Activated CD4-positive, alpha-beta T cell treated with anti-CD3 and anti-CD28 coated beads, Interleukin-2, amount 10 ng/mL, durations not matched to agents 24 days and 14 days (primary cell): ENCODE measurements around the gene MACROD2. TPM values are rescaled to one million over a fixed set of nuclear protein-coding genes. Genes with fewer than 3 reads are reported as not detected.

ENCODE experiments used
- DNase-seq: peaks from one replicate; pipeline ENCODE4 v3.0.0; 2022
- H3K27ac Mint-ChIP-seq: one replicate; pipeline ENCODE4 v1.8.0; 2022; ENCODE audit warnings: mild to moderate bottlenecking, mixed read lengths
- H3K27me3 Mint-ChIP-seq: one replicate; pipeline ENCODE4 v1.8.0; 2022; ENCODE audit warnings: mixed read lengths
- H3K36me3 Mint-ChIP-seq: one replicate; pipeline ENCODE4 v1.8.0; 2022; ENCODE audit warnings: low read depth, mild to moderate bottlenecking, mixed read lengths
- H3K4me1 Mint-ChIP-seq: one replicate; pipeline ENCODE4 v1.8.0; 2021; ENCODE audit warnings: mixed read lengths
- H3K4me3 Mint-ChIP-seq: one replicate; pipeline ENCODE4 v1.8.0; 2022; ENCODE audit warnings: mild to moderate bottlenecking, moderate library complexity, mixed read lengths
- H3K9me3 Mint-ChIP-seq: one replicate; pipeline ENCODE4 v1.8.0; 2021; ENCODE audit warnings: mixed read lengths
- intact Hi-C: fragments of 100-400 bp; cut with micrococcal nuclease; formaldehyde crosslinking; loops from one replicate; pipeline ENCODE4 v1.15.1; 2023
- total RNA-seq: library from RNA; stranded (reverse); gene quantifications from 2 replicates; pipeline ENCODE4 v1.2.3, GENCODE V29; 2022

Gene MACROD2
- total RNA-seq, 1 donor from 2014 or later: not detected

DNA sequence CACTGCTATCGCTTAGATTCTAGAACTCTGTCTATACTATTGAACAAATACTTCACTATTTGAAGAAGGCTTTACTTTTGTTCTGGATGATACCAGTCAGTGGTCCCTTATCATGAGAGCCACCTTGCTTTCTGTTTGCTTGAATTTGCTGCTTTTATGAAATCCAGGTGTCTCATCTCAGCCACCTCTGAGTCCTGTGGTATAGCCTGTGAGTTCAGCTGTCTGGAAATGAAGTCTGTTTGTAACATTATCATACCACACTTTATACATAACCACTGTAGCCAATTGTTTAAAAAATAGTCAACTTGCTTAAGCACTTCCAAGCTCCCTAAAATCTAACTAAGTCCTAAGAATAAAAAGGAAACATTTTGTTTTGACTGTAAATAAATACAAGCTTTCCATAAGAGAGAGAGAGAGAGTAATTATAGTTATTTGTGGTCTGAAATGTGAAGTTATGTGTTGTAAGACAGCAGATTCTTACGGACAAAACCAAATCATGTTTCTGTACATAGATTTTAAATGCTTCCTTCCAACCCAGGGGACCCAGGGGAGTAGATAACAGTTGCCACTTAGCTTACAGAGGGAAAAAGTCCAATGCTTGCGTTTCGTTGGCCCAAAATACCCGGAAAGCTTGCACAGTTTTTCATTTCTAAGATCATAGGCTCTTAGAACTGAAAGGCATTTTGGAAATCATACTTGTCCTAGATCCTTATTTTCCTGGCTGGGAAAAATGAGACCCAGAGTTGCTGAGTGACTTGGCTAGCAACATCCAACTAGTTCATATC, 1449.9 kb downstream of the MACROD2 start:
- no peak overlapping the region for H3K4me3 Mint-ChIP-seq
- intact Hi-C loops: no loop called here

DNA sequence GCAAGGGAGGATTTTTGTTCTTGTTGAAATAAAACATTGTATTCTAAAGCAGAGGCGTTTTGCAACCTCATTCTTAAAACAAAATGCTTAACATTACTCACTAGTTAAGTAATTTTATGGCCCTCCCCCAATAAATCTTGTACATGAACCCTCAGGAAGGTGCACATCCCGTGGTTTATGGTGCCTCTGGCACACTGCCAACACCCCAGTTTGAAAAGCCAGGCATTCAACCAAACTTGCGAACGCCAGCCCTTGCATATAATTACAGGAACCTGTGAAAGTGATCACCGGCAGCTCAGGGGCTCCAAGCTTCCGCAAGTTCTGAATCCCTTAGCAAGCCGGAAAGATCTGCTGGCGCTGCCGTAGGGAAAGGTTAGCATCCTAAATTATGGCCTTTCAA, 1451.1 kb downstream of the MACROD2 start:
- Mint-ChIP-seq H3K4me1 (no peaks in the 10 kb centered on the region), H3K9me3 (no peaks in the 10 kb centered on the region), H3K27me3 (no peaks in the 10 kb centered on the region), H3K27ac (no peak overlapping the region), H3K36me3 (no peaks in the 10 kb centered on the region), H3K4me3 (no peak overlapping the region)
- intact Hi-C loops: no loop called here
- DNase-seq: no peak

More for the DNA sequence above, 1449.9 kb downstream of the MACROD2 start:
- Mint-ChIP-seq H3K9me3 (no peaks in the 10 kb centered on the region), H3K4me1 (no peaks in the 10 kb centered on the region), H3K27me3 (no peaks in the 10 kb centered on the region), H3K36me3 (no peaks in the 10 kb centered on the region), H3K27ac (no peak overlapping the region)
- no peak for DNase-seq

DNA sequence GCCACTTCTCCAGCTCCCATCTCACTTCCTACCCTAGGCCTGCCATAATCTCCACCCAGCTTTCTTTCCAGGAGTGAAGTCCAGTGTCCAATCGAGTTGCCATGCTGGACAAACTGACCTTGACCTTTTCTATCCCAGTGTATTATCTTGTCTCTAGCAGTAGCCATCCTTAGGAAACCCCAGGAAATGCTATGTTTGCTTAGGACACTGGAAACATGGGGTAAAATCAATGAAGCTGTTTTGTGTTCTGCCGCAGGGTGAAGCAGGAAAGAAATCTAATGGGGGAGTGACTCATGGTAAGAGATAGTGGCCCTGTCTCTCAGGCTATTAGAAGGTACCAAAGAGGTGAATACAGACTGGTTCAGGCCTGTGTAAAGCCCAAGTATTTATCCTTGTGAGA, 1452.2 kb downstream of the MACROD2 start:
- Mint-ChIP-seq H3K4me1 (no peaks in the 10 kb centered on the region), H3K4me3 (no peak overlapping the region), H3K9me3 (no peaks in the 10 kb centered on the region), H3K27me3 (no peaks in the 10 kb centered on the region), H3K27ac (no peak overlapping the region), H3K36me3 (no peaks in the 10 kb centered on the region)
- DNase-seq: no peak
- intact Hi-C loops: no loop called here

DNA sequence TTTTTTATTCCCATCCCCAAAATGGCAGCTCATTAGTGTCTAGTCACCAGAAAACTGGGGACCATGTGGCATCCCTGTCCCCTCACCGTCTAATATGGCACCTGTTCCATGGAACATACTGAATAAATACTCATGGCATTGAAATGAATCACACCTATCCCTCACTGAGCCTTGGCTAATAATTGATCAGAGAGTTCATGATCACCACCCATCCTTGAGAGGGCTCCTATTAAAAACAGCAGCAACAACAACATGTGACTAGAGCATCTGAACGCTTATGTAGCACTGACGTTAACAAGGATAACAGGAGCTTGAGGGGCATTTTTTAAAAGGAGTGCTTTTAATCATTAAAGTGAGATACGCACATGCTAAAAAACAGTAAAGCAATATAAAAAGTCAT, 1453.7 kb downstream of the MACROD2 start:
- Mint-ChIP-seq H3K4me1 (no peaks in the 10 kb centered on the region), H3K27ac (no peak overlapping the region), H3K9me3 (no peaks in the 10 kb centered on the region), H3K36me3 (no peaks in the 10 kb centered on the region), H3K4me3 (no peak overlapping the region), H3K27me3 (no peaks in the 10 kb centered on the region)
- intact Hi-C loops: no loop called here
- DNase-seq: no peak

DNA sequence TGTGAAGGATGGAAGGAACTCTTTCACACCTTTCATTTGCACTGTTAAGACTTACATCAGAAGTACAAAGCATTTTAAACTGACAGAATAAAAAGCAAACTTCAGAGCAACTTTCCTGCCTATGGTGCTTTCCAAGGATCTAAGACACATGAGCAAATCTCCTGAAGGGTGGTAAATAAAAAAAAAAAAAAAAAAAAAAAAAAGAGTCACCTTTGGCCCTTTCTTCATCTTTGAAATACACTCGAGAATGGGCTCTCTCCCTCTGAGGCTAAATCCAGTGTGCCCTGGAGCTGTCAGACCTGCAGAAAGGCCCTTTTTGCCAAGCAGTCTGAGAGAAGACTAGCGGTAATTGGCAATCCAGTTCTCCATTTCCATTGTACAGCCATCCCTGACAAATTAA, 1455.9 kb downstream of the MACROD2 start:
- H3K9me3 Mint-ChIP-seq: no peaks in the 10 kb centered on the region
- H3K27me3 Mint-ChIP-seq: no peaks in the 10 kb centered on the region
- intact Hi-C loops: no loop called here
- no peak overlapping the region for H3K27ac Mint-ChIP-seq
- no peaks in the 10 kb centered on the region for H3K4me1 Mint-ChIP-seq
- DNase-seq: no peak
- H3K4me3 Mint-ChIP-seq: no peak overlapping the region
- H3K36me3 Mint-ChIP-seq: no peaks in the 10 kb centered on the region

DNA sequence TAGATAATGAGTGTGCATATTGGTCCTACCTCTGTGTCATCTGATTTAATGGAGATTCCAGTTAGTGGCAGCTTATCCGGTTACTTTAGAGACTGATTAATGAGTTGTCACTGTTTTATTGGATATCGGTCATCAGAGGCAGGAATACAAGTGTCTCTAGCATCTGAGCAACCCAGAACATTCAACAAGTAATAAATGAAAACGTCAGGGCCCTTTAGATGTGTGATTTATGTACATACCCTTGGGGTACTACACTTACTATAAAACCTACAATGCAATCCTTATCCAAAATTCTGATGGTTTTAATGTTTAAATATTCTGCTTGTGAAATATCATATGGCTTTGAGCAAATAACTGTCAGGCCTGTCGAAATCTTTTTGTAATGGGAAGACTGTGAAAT, 1460.0 kb downstream of the MACROD2 start:
- Mint-ChIP-seq H3K4me3 (no peak overlapping the region), H3K9me3 (peaks cover 6% of the 10 kb centered on the region), H3K36me3 (no peaks in the 10 kb centered on the region), H3K4me1 (no peaks in the 10 kb centered on the region), H3K27ac (no peak overlapping the region), H3K27me3 (no peaks in the 10 kb centered on the region)
- DNase-seq: no peak
- intact Hi-C loops: no loop called here

DNA sequence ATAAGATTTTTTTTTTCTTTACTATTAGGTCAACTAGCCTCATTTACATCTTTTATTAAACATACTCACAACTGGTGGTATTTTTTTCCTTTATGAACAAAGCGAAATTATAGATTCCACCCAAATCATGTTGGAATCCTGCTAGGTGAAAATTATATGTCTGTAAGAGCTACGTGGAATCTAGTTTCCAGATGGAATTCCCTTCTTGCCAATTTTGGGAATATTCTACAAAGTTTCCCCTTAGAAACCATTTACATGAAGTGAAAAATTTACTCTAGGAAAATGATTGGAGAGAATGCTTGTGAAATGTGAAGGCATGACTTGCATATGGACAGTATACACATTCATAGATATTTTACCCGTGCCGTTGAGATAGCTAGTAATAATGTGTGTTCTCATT, 1466.6 kb downstream of the MACROD2 start:
- no peak overlapping the region for H3K27ac Mint-ChIP-seq

DNA sequence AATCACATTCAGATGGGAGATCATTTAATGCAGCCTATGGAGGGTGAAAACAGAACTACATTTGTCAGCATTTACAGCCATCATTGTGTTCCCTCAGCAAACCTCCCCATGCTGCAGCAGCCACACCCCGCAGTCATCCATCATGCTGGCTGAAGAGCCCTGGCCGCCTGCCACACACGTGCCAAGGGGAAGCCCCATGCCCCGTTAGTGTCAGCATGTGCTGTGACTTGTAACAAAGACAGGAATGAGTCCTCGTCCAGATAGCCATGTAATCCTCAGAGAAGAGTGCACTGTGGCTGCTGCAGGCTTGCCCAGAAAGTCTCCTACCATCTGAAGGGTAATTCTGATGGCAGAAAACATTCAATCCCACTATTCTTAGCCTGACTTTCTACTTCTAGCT, 1480.2 kb downstream of the MACROD2 start:
- intact Hi-C loops: no loop called here
- no peak overlapping the region for H3K27ac Mint-ChIP-seq
- peaks cover 3% of the 10 kb centered on the region for H3K9me3 Mint-ChIP-seq
- no peaks in the 10 kb centered on the region for H3K4me1 Mint-ChIP-seq
- H3K27me3 Mint-ChIP-seq: no peaks in the 10 kb centered on the region
- no peak for DNase-seq
- no peaks in the 10 kb centered on the region for H3K36me3 Mint-ChIP-seq
- H3K4me3 Mint-ChIP-seq: no peak overlapping the region

More for the DNA sequence above, 1466.6 kb downstream of the MACROD2 start:
- no peak for DNase-seq
- intact Hi-C loops: no loop called here
- no peaks in the 10 kb centered on the region for H3K27me3 Mint-ChIP-seq
- no peak overlapping the region for H3K4me3 Mint-ChIP-seq
- no peaks in the 10 kb centered on the region for H3K4me1 Mint-ChIP-seq
- peaks cover 6% of the 10 kb centered on the region for H3K9me3 Mint-ChIP-seq
- no peaks in the 10 kb centered on the region for H3K36me3 Mint-ChIP-seq

DNA sequence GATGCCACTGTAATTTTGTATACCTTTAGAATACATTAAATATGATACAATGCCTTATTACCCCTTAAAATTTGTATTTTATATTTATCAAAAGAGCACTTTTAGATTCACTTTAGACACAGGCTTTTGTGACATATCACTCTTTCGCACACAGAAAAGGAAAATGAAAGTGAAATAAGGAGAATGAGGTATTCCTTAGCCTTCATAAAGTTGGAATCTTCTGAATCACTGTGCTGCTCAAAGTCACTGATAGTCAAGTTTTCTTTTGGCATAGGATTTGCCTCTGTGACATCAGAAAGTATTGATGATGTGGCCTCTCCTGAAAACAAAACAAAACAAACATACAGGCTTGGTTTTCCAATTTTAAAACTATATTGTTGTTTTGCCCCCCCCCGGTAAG, 1480.9 kb downstream of the MACROD2 start:
- Mint-ChIP-seq H3K9me3 (peaks cover 3% of the 10 kb centered on the region), H3K27ac (no peak overlapping the region), H3K36me3 (no peaks in the 10 kb centered on the region), H3K4me3 (no peak overlapping the region), H3K27me3 (no peaks in the 10 kb centered on the region), H3K4me1 (no peaks in the 10 kb centered on the region)
- no peak for DNase-seq
- intact Hi-C loops: no loop called here

DNA sequence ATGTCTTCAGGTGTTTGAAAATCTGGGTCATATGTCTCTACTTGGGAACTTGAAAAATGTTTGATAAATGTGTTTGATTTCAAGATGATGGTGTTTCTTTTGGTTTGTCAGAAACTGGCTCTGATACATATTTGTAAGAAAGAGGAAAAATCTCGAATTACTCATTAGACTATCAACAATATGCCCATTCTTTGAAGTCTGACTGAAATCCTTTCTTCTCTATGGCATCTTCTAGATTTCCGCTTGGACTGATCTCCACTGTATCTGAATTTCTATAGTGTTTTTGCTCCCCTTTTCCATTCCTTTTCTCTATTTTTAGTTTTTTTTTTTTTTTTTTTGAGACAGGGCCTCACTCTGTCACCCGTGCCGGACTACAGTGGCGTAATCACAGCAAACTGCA, 1481.5 kb downstream of the MACROD2 start:
- no peaks in the 10 kb centered on the region for H3K27me3 Mint-ChIP-seq
- no peaks in the 10 kb centered on the region for H3K36me3 Mint-ChIP-seq
- no peak overlapping the region for H3K27ac Mint-ChIP-seq

DNA sequence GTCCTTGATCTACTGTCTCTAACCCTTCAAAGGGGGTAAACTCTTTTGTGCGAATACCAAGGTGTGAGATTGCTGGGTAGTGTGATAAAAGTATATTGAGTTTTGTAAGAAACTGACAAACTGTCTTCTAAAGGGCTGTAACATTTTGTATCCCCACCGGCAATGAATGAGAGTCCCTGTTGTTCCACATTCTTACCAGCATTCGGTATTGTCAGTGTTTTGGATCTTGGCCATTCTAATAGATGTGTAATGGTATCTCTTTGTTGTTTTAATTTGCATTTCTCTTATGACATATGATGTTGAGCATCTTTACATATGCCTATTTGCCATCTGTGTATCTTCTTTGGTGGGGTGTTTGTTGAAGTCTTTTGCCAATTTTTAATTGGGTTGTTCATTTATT, 1487.2 kb downstream of the MACROD2 start:
- H3K4me1 Mint-ChIP-seq: no peaks in the 10 kb centered on the region
- no peaks in the 10 kb centered on the region for H3K27me3 Mint-ChIP-seq
- DNase-seq: no peak
- intact Hi-C loops: no loop called here
- H3K27ac Mint-ChIP-seq: no peak overlapping the region
- H3K4me3 Mint-ChIP-seq: no peak overlapping the region
- H3K9me3 Mint-ChIP-seq: peaks cover 3% of the 10 kb centered on the region
- no peaks in the 10 kb centered on the region for H3K36me3 Mint-ChIP-seq

More for the DNA sequence above, 1481.5 kb downstream of the MACROD2 start:
- intact Hi-C loops: no loop called here
- Mint-ChIP-seq H3K9me3 (peaks cover 3% of the 10 kb centered on the region), H3K4me3 (no peak overlapping the region), H3K4me1 (no peaks in the 10 kb centered on the region)
- DNase-seq: no peak

DNA sequence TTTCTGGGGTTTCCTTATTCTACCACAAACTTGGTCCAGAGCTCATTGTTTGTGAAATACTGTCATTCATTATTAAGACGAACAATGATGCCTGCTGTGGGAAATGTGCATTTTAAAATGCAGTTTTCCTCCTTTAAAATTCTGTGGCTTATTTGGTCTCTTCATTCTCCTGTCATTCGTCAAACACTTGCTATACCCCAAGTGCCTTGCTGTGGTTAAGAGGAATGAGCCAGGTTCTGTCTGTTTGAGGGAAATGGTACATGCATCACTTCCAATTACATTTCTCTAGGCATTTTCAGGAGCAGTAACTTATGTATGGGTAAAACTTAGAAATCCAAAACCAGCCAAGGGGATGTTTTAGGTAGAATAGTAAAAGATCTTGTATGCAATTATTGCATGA, 1490.2 kb downstream of the MACROD2 start:
- no peak overlapping the region for H3K4me3 Mint-ChIP-seq
- H3K4me1 Mint-ChIP-seq: no peaks in the 10 kb centered on the region
- no peaks in the 10 kb centered on the region for H3K36me3 Mint-ChIP-seq
- no peaks in the 10 kb centered on the region for H3K27me3 Mint-ChIP-seq
- DNase-seq: no peak
- H3K27ac Mint-ChIP-seq: no peak overlapping the region
- no peaks in the 10 kb centered on the region for H3K9me3 Mint-ChIP-seq
- intact Hi-C loops: no loop called here

DNA sequence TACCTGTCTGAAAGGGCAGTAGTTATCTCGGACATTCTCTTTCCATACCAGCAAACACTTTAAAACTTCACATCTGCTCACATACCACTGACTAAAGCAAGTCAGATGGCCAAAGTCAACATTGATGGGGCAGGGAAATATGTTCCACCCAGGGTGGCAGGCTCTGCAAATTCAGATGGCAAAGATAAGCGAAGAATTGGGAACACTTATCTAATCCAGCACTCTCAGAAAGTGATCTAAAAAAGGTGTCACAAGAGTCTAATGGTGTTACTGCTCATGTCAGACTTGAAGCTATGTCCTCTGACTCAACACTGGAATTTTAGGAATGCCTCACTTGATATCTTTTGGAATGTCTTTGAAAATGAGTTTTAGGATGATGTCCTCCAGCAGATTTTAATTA, 1491.7 kb downstream of the MACROD2 start:
- H3K9me3 Mint-ChIP-seq: no peaks in the 10 kb centered on the region
- DNase-seq: no peak
- no peak overlapping the region for H3K4me3 Mint-ChIP-seq
- H3K4me1 Mint-ChIP-seq: no peaks in the 10 kb centered on the region
- intact Hi-C loops: no loop called here
- no peaks in the 10 kb centered on the region for H3K27me3 Mint-ChIP-seq
- H3K27ac Mint-ChIP-seq: no peak overlapping the region
- H3K36me3 Mint-ChIP-seq: no peaks in the 10 kb centered on the region

DNA sequence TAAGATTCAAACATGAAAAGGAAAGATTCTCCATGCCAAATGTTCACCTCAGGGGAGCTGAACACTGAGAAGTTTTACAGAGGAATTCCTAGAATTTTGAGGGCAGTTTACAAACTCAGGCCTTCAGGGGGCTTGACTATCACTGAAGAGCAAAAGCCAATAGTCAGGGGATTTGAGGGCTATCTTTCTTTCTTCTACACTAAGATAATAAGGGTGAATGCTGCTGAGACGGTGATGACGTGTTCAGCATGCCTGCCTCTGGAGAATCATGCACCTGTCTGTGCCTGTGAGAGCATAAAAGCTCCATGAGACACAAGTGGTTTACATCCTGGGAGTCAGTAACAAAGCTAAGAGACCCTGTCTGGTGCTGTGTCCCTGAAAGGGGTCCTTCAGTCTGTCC, 1492.4 kb downstream of the MACROD2 start:
- DNase-seq: no peak
- H3K27ac Mint-ChIP-seq: no peak overlapping the region
- H3K36me3 Mint-ChIP-seq: no peaks in the 10 kb centered on the region
- intact Hi-C loops: no loop called here
- H3K9me3 Mint-ChIP-seq: no peaks in the 10 kb centered on the region
- no peak overlapping the region for H3K4me3 Mint-ChIP-seq
- no peaks in the 10 kb centered on the region for H3K27me3 Mint-ChIP-seq
- H3K4me1 Mint-ChIP-seq: no peaks in the 10 kb centered on the region

DNA sequence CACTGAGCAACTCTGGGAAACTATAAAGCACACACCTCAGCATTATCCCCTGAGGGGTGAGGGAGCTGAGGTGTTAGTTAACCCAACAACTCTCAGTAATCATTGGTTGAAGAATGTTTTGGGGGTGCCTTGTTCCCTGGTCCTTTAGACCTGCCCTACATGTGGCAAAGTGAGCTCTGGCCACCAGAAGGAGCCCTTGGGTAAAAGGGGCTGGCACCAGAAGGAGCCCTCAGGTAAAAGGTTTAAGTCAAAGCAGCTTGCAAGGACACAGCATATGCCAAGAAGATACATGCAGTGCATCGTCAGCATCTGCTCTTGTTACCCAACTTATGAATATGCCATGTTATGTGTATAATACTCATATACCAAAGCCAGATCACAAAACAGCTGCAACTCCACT, 1496.3 kb downstream of the MACROD2 start:
- Mint-ChIP-seq H3K36me3 (no peaks in the 10 kb centered on the region), H3K4me3 (no peak overlapping the region), H3K4me1 (no peaks in the 10 kb centered on the region), H3K9me3 (peaks cover under 1% of the 10 kb centered on the region), H3K27me3 (no peaks in the 10 kb centered on the region), H3K27ac (no peak overlapping the region)
- no peak for DNase-seq
- intact Hi-C loops: no loop called here
